HG03097 (cell line): ENCODE results near the gene MSANTD2.

ENCODE experiments used
- ATAC-seq: cut with Tn5 transposase; IDR thresholded peaks from one replicate; pipeline ENCODE4 v1.9.1; 2021; ENCODE audit not compliant: unreplicated experiment, low FRiP score

The MSANTD2 gene

GRCh38 chr11:124800226-124800929 is at the start of gene MSANTD2:
Gene MSANTD2 (minus strand): TSS chr11:124800406. CDS start chr11:124800380, 26 bp downstream.
- peak; percentile 80 for ATAC-seq

GRCh38 chr11:124846070-124846673 is 46.0 kb upstream of the MSANTD2 start:
- ATAC-seq, result no peak

GRCh38 chr11:124844664-124845079 is 44.5 kb upstream of the MSANTD2 start:
- no peak for ATAC-seq

- no peak for ATAC-seq
Observed at GRCh38 chr11:124843616-124843910, 43.4 kb upstream of the MSANTD2 start.

GRCh38 chr11:124842305-124842704 is 42.1 kb upstream of the MSANTD2 start:
- no peak for ATAC-seq

- ATAC-seq, result no peak
Observed at GRCh38 chr11:124841840-124842239, 41.6 kb upstream of the MSANTD2 start.

- no peak for ATAC-seq
Observed at GRCh38 chr11:124841201-124841600, 41.0 kb upstream of the MSANTD2 start.

GRCh38 chr11:124840666-124841065 is 40.5 kb upstream of the MSANTD2 start:
- ATAC-seq, result no peak

- ATAC-seq, result no peak
Observed at GRCh38 chr11:124839972-124840621, 39.9 kb upstream of the MSANTD2 start.

GRCh38 chr11:124839128-124839971 is 39.1 kb upstream of the MSANTD2 start:
- no peak for ATAC-seq

- ATAC-seq, result no peak
Observed at GRCh38 chr11:124838805-124839127, 38.6 kb upstream of the MSANTD2 start.

GRCh38 chr11:124837491-124837856 is 37.3 kb upstream of the MSANTD2 start:
- no peak for ATAC-seq

GRCh38 chr11:124835918-124836317 is 35.7 kb upstream of the MSANTD2 start:
- ATAC-seq, result no peak

GRCh38 chr11:124834526-124835180 is 34.4 kb upstream of the MSANTD2 start:
- no peak for ATAC-seq

GRCh38 chr11:124832571-124832970 is 32.4 kb upstream of the MSANTD2 start:
- no peak for ATAC-seq

GRCh38 chr11:124831897-124832296 is 31.7 kb upstream of the MSANTD2 start:
- ATAC-seq, result no peak

- no peak for ATAC-seq
Observed at GRCh38 chr11:124830749-124831148, 30.5 kb upstream of the MSANTD2 start.

GRCh38 chr11:124829986-124830385 is 29.8 kb upstream of the MSANTD2 start:
- ATAC-seq, result no peak

- no peak for ATAC-seq
Observed at GRCh38 chr11:124825876-124826275, 25.7 kb upstream of the MSANTD2 start.

- ATAC-seq, result no peak
Observed at GRCh38 chr11:124823512-124824376, 23.5 kb upstream of the MSANTD2 start.
